Measurements from ENCODE around the gene PROM1. TPM values are rescaled to one million over a fixed set of nuclear protein-coding genes. Genes with fewer than 3 reads are reported as not detected.

PROM1 gene
- total RNA-seq, 1 donor from 2014 or later = 55.9 TPM

- H2AFZ ChIP-seq (replicated peaks) = no peak overlapping the region
- Mint-ChIP-seq H3K9me3 (no peaks in the 10 kb centered on the region), H3K4me3 (no peak overlapping the region), H3K27ac (no peak overlapping the region), H3K36me3 (no peaks in the 10 kb centered on the region), H3K4me1 (peaks cover 2% of the 10 kb centered on the region), H3K27me3 (ENCODE audit: insufficient read depth, low read depth) (peaks cover under 1% of the 10 kb centered on the region)
- H4K20me1 ChIP-seq (ENCODE audit: low read depth) = no peaks in the 10 kb centered on the region
- TF ChIP-seq EZH2 (IDR thresholded peaks at IDR 0.05) = no peak
- no peak for TF ChIP-seq EZH2phosphoT487 (IDR thresholded peaks at IDR 0.05)
- no peak for TF ChIP-seq CTCF (IDR thresholded peaks at IDR 0.05)
- no peak for DNase-seq (ENCODE audit: low spot score)
- no peak overlapping the region for H3K27ac ChIP-seq
- H3K4me1 ChIP-seq = peaks cover 19% of the 10 kb centered on the region
- no peaks in the 10 kb centered on the region for H3K9me3 ChIP-seq (ENCODE audit: low read depth)
- H3K4me3 ChIP-seq = no peak overlapping the region
- no peaks in the 10 kb centered on the region for H3K79me2 ChIP-seq (ENCODE audit: low read depth)
- H3K4me2 ChIP-seq = no peak overlapping the region
- H3K36me3 ChIP-seq = no peaks in the 10 kb centered on the region
- no peak overlapping the region for H3K9ac ChIP-seq
- H3F3A ChIP-seq (ENCODE audit: low read depth) = peaks cover 14% of the 10 kb centered on the region
- no peaks in the 10 kb centered on the region for H3K27me3 ChIP-seq
Observed at GRCh38 chr4:16122308-16122711, 38.5 kb upstream of the PROM1 start.

DNA sequence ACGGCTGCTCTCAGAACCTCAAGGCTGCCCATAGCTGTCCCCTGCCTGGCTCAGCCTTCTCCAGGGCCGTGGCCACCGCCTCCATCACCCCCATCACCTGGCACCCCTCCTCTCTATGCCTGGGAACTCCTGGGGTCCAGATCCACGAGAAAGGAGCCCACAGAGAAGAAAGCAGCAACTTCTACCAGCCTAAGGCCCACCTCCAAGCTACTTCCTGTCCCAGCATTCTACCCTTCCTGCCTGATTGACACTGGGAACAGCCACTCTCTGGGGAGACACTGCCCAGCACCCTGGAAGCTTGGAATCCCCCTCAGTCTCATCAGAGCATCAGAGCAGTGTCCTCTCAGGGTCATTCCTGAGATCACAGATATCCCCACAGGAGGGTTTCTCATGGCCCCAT lies 36.9 kb upstream of the PROM1 start:
- no peak overlapping the region for H3K4me3 Mint-ChIP-seq
- Histone ChIP-seq H3K9ac (no peak overlapping the region), H4K20me1 (ENCODE audit: low read depth) (no peaks in the 10 kb centered on the region), H3K36me3 (no peaks in the 10 kb centered on the region), H3K27ac (no peak overlapping the region), H3F3A (ENCODE audit: low read depth) (peaks cover 14% of the 10 kb centered on the region), H3K9me3 (ENCODE audit: low read depth) (no peaks in the 10 kb centered on the region), H3K79me2 (ENCODE audit: low read depth) (no peaks in the 10 kb centered on the region), H2AFZ (replicated peaks) (no peak overlapping the region), H3K4me2 (no peak overlapping the region), H3K4me3 (no peak overlapping the region), H3K27me3 (no peaks in the 10 kb centered on the region), H3K4me1 (peaks cover 19% of the 10 kb centered on the region)
- DNase-seq (ENCODE audit: low spot score) = no peak
- H3K27me3 Mint-ChIP-seq (ENCODE audit: insufficient read depth, low read depth) = peaks cover 2% of the 10 kb centered on the region
- no peaks in the 10 kb centered on the region for H3K36me3 Mint-ChIP-seq
- no peaks in the 10 kb centered on the region for H3K4me1 Mint-ChIP-seq
- no peak overlapping the region for H3K27ac Mint-ChIP-seq
- H3K9me3 Mint-ChIP-seq = no peaks in the 10 kb centered on the region
- TF ChIP-seq EZH2 (IDR thresholded peaks at IDR 0.05) = no peak
- TF ChIP-seq CTCF (IDR thresholded peaks at IDR 0.05) = no peak
- no peak for TF ChIP-seq EZH2phosphoT487 (IDR thresholded peaks at IDR 0.05)

DNA sequence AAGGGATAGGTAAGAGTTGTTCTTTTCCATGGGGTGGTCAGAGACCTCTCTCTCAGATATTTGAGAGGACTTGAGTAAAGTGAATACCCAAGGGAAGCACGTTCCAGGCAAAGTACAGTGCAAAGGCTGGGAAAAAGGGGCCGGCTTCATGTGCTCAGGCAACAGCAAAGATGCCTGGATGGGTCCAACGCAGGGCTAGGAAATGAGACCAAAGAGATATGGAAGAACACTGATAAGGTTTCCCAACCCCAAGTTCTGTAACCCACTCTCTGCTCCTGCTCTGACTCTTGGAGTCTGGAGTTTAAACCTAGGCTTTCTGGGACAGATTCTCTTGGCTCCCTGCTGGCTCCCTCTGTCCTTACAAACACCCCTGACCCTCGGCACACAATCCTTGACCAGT lies 36.2 kb upstream of the PROM1 start:
- Histone ChIP-seq H3K4me1 (peaks cover 19% of the 10 kb centered on the region), H2AFZ (replicated peaks) (no peak overlapping the region), H3K4me2 (no peak overlapping the region), H3K9ac (no peak overlapping the region), H3K79me2 (ENCODE audit: low read depth) (no peaks in the 10 kb centered on the region), H3K36me3 (no peaks in the 10 kb centered on the region), H3K27me3 (no peaks in the 10 kb centered on the region), H4K20me1 (ENCODE audit: low read depth) (no peaks in the 10 kb centered on the region), H3F3A (ENCODE audit: low read depth) (peaks cover 14% of the 10 kb centered on the region), H3K27ac (no peak overlapping the region), H3K9me3 (ENCODE audit: low read depth) (no peaks in the 10 kb centered on the region), H3K4me3 (no peak overlapping the region)
- Mint-ChIP-seq H3K27me3 (ENCODE audit: insufficient read depth, low read depth) (peaks cover 2% of the 10 kb centered on the region), H3K27ac (no peak overlapping the region), H3K9me3 (no peaks in the 10 kb centered on the region), H3K36me3 (no peaks in the 10 kb centered on the region), H3K4me1 (no peaks in the 10 kb centered on the region), H3K4me3 (no peak overlapping the region)
- DNase-seq (ENCODE audit: low spot score) = no peak
- no peak for TF ChIP-seq EZH2 (IDR thresholded peaks at IDR 0.05)
- no peak for TF ChIP-seq CTCF (IDR thresholded peaks at IDR 0.05)
- no peak for TF ChIP-seq EZH2phosphoT487 (IDR thresholded peaks at IDR 0.05)

Measured in neural progenitor cell (in vitro differentiated cells).